ENCODE results near the gene ZBTB44.
"Not testable (repeated sequence)": the region's sequence is repeated elsewhere in the genome, so short reads cannot be mapped to it uniquely, and the experiment has no call there.

ZBTB44 gene

DNA sequence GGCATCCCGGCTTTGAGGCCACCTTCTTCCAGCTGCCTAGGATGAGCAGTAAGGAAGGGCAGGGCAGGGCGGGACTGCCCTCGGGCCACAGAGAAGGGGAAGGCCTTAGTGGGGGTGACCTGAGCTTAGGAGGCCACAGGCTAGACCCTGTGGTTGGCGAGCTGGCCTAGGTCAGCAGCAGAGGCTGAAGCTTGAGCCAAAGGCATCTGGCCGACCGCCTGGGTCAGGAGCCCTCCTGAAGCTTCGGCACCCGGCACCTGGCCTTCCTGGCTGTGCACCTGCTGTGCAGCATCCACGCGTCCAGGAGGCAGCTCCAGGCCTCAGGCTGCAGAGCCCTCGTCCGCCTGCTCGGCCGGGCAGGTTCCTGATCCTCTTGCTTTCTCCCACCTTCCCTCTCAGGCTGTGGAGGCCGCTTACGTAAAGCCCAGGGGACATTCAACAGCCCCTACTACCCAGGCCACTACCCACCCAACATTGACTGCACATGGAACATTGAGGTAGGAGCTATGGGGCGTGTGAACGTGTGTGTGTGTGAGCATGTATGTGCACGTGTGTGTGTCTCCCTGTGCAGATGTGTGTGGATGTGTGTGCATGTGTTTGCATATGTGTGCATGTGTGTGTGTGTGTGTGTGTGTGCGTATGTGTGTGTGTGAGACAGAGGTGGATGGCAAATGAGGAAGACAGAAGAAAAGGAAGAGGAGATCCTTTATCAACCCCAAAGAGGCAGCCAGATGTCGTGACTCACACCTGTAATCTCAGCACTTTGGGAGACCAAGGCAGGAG lies 120.3 kb downstream of the ZBTB44 start:
- no peak overlapping the region for H3K4me3 ChIP-seq (ENCODE audit: low read length)
- no peak for DNase-seq (ENCODE audit: low read depth)
- TF ChIP-seq, protein P1, sequence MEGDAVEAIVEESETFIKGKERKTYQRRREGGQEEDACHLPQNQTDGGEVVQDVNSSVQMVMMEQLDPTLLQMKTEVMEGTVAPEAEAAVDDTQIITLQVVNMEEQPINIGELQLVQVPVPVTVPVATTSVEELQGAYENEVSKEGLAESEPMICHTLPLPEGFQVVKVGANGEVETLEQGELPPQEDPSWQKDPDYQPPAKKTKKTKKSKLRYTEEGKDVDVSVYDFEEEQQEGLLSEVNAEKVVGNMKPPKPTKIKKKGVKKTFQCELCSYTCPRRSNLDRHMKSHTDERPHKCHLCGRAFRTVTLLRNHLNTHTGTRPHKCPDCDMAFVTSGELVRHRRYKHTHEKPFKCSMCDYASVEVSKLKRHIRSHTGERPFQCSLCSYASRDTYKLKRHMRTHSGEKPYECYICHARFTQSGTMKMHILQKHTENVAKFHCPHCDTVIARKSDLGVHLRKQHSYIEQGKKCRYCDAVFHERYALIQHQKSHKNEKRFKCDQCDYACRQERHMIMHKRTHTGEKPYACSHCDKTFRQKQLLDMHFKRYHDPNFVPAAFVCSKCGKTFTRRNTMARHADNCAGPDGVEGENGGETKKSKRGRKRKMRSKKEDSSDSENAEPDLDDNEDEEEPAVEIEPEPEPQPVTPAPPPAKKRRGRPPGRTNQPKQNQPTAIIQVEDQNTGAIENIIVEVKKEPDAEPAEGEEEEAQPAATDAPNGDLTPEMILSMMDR (conservative IDR thresholded peaks at IDR 0.05; ENCODE audit: low read depth, low read length), result no peak

DNA sequence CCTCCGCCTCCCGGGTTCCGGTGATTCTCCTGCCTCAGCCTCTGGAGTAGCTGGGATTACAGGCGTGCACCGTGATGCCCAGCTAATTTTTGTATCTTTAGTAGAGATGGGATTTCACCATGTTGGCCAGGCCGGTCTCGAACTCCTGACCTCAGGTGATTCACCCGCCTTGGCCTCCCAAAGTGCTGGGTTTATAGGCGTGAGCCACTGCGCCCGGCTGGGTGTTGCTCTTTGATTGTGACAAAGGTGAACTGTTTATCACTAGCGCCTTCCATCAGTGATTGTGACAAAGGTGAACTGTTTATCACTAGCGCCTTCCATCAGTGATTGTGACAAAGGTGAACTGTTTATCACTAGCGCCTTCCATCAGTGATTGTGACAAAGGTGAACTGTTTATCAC lies 121.2 kb downstream of the ZBTB44 start:
- not testable (repeated sequence) for H3K4me3 ChIP-seq (ENCODE audit: low read length); DNase-seq (ENCODE audit: low read depth)

DNA sequence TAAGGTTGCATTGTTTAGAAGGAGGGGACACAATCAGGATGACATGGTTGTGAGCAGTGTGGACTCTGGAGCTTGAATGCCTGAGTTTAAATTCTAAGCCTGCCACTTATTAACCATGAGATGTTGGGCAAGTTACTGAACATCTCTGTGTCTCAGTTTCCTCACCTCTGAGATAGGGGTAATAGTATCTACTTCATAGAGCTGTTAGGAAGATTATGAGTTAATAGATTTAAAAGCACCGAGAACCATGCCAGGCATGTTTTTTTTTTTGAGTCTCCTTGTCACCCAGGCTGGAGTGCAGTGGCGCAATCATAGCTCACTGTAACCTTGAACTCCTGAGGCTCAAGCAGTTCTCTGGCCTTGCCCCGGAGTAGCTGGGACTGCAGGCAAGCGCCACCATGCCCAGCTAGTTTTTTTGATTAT lies 121.9 kb downstream of the ZBTB44 start:
- DNase-seq (ENCODE audit: low read depth), result no peak
- no peak overlapping the region for H3K4me3 ChIP-seq (ENCODE audit: low read length)
- TF ChIP-seq, protein P1 (conservative IDR thresholded peaks at IDR 0.05; ENCODE audit: low read depth, low read length), result no peak

DNA sequence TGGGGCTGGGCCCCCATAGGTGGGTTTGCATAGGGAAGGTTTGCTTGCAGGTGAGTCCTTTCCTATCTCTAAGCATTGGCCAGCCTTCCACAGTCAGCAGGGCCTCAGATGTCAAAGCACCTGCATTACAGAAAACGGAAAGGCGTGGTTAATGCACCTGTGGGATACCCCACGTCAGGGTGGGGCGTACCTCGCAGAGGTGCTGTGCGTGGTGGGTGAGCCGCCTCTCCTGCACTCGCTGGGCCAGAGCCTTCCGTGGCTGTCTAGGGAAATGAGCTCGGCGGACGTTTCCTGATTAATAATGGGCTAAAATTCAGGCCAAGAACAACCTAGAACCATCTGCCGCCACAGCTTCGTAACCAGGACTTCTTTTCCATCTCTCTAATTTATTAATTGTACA lies 122.8 kb downstream of the ZBTB44 start:
- TF ChIP-seq, protein P1 (conservative IDR thresholded peaks at IDR 0.05; ENCODE audit: low read depth, low read length), result no peak
- DNase-seq (ENCODE audit: low read depth), result no peak
- H3K4me3 ChIP-seq (ENCODE audit: low read length), result no peak overlapping the region

DNA sequence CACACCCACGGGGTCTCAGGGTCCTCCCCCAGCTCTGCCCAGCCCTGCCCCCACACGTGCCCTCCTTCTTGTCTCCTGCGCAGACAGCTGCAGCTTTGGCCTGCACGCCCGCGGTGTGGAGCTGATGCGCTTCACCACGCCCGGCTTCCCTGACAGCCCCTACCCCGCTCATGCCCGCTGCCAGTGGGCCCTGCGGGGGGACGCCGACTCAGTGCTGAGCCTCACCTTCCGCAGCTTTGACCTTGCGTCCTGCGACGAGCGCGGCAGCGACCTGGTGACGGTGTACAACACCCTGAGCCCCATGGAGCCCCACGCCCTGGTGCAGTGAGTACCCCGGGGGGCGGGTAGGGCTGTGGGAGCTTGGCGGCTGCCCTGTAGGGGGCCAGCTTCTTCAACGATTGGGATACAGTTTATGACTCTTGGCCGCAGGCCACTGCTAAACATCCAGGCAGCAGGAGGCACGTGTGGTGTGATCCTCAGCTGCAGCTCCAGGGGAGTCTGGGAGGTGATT lies 124.3 kb downstream of the ZBTB44 start:
- TF ChIP-seq, protein P1 (conservative IDR thresholded peaks at IDR 0.05; ENCODE audit: low read depth, low read length), result no peak
- no peak overlapping the region for H3K4me3 ChIP-seq (ENCODE audit: low read length)
- no peak for DNase-seq (ENCODE audit: low read depth)

DNA sequence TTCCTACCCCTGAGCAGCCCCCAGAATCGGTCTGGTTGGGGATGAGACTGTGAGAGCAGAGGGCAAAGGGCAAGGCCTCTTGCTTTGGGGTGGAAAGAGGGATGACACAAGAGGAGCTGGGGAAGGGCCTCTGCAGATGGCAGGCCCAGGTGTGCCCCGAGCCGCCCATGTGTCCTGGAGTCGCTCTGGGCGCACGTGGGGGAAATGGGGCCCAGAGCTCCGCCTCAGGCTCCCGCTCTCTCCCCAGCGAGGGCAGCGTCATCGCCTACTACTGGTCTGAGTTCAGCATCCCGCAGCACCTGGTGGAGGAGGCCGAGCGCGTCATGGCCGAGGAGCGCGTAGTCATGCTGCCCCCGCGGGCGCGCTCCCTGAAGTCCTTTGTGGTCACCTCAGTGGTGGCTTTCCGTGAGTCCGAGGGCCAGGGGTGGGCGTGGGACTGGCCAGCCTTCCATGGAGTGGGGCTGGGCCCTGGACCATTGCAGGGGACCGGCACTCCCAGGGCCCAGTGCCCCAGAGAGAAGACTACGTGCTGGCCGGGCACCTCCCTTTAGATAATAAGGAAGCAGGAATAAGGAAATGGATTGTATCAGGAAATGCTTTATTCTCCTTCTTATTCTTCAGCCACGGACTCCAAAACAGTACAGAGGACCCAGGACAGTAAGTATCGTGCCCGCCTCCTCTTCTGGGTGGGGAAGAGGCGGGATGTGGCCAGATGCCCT lies 125.1 kb downstream of the ZBTB44 start:
- no peak overlapping the region for H3K4me3 ChIP-seq (ENCODE audit: low read length)
- DNase-seq (ENCODE audit: low read depth), result no peak
- TF ChIP-seq, protein P1 (conservative IDR thresholded peaks at IDR 0.05; ENCODE audit: low read depth, low read length), result no peak

DNA sequence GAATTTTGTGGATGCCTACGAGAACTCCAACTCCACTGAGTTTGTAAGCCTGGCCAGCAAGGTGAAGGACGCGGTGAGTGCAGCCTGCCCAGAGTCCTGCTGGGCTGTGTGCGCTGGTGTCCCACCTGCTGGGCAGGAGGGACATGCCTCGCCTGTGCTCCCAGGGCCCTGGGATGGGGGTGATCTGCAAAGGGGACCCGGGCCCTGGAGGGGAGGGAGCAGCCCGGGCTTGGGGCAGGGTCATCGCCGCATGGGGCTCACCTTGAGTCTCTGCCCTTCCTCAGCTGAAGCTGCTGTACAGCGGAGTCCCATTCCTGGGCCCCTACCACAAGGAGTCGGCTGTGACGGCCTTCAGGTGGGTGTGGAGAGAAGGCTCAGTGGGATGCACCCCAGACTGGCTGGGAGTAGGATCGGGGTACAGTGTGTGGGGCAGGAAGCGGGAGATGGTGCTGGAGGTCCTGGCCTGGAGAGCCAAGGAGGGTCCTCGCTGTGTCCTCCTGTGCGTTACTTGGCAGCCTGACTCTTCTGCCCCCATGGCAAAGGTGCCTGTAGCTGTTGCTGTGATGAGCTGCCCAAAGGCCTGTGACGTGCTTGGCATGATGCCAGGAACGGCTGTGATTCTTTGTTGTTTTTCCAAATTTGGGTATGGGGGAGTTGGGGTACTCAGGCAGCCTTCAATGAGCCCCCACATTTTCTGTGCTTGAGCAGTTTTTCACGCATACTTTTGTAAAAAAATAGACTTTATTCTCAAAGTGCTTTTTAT lies 126.0 kb downstream of the ZBTB44 start:
- H3K4me3 ChIP-seq (ENCODE audit: low read length), result no peak overlapping the region
- TF ChIP-seq, protein P1 (conservative IDR thresholded peaks at IDR 0.05; ENCODE audit: low read depth, low read length), result no peak
- no peak for DNase-seq (ENCODE audit: low read depth)
